Fibroblast of mammary gland (primary cell): Measurements from ENCODE around the gene KRT33B.
"Not testable (repeated sequence)": the region's sequence is repeated elsewhere in the genome, so short reads cannot be mapped to it uniquely, and the experiment has no call there.

Source experiments
- DNase-seq: peaks from one replicate; pipeline ENCODE4 v3.0.0-alpha.2; 2010; ENCODE audit warnings: low read depth
- H3K4me3 ChIP-seq: 2 replicates; pipeline ENCODE4 v1.5.1; 2011; ENCODE audit warnings: low read depth, mild to moderate bottlenecking, low read length, moderate library complexity; ENCODE audit not compliant: control insufficient read depth
- CTCF ChIP-seq: conservative IDR thresholded peaks from 2 replicates; pipeline ENCODE4 v1.5.1; 2011; ENCODE audit warnings: low read depth, low read length, inconsistent platforms; ENCODE audit not compliant: control insufficient read depth, insufficient read depth

The KRT33B gene

GRCh38 chr17:41366070-41366469 is 3.5 kb downstream of the KRT33B start:
- H3K4me3 ChIP-seq, result no peak overlapping the region
- no peak for TF ChIP-seq CTCF
- no peak for DNase-seq

- no peak overlapping the region for H3K4me3 ChIP-seq
- no peak for DNase-seq
- TF ChIP-seq CTCF, result no peak
Measured at GRCh38 chr17:41363881-41364280, 5.7 kb downstream of the KRT33B start.

- TF ChIP-seq CTCF, result no peak
- peak; percentile 17 for DNase-seq
- no peak overlapping the region for H3K4me3 ChIP-seq
Measured at GRCh38 chr17:41360296-41360995, 9.2 kb downstream of the KRT33B start.

GRCh38 chr17:41354536-41354935 is 15.1 kb downstream of the KRT33B start:
- no peak for TF ChIP-seq CTCF
- no peak for DNase-seq

GRCh38 chr17:41352597-41353366 is 16.8 kb downstream of the KRT33B start:
- TF ChIP-seq CTCF, result no peak
- peak; percentile 12 for DNase-seq
- H3K4me3 ChIP-seq, result no peak overlapping the region

More at GRCh38 chr17:41354536-41354935, 15.1 kb downstream of the KRT33B start:
- H3K4me3 ChIP-seq, result no peak overlapping the region

GRCh38 chr17:41351177-41351576 is 18.4 kb downstream of the KRT33B start:
- H3K4me3 ChIP-seq, result no peak overlapping the region
- DNase-seq, result no peak
- no peak for TF ChIP-seq CTCF

GRCh38 chr17:41350381-41350878 is 19.2 kb downstream of the KRT33B start, which contains the start of gene KRT33A:
Gene KRT33A, minus strand, starts transcription at chr17:41350828. Its CDS starts 61 bp downstream, at chr17:41350767.
- DNase-seq, H3K4me3 ChIP-seq: not testable (repeated sequence)
